Endothelial cell of umbilical vein (primary cell): Measurements from ENCODE around the gene FGF3.

Experiments
- EZH2 ChIP-seq: IDR thresholded peaks from 2 replicates; pipeline ENCODE4 v1.6.1; 2012; ENCODE audit warnings: borderline replicate concordance, low read depth, mild to moderate bottlenecking, moderate library complexity, low read length, inconsistent platforms; ENCODE audit not compliant: severe bottlenecking
- POLR2AphosphoS5 ChIP-seq: IDR thresholded peaks from 2 replicates; pipeline ENCODE4 v1.6.1; 2012; ENCODE audit warnings: low read depth, mild to moderate bottlenecking, control low read depth, low read length, moderate library complexity; ENCODE audit not compliant: insufficient read depth
- TF ChIP-seq, protein P1 (sequence below): IDR thresholded peaks from 2 replicates; pipeline ENCODE4 v1.6.1; 2011; ENCODE audit not compliant: insufficient read depth, insufficient read length
- TF ChIP-seq, protein P2 (sequence below), 2 donors: IDR thresholded peaks; 1 replicate in 1 of 2; 2 replicates in 1 of 2; pipeline ENCODE4 v1.5.1; 2011; ENCODE audit warnings: low read length in 2 of 2, mild to moderate bottlenecking in 2 of 2, moderate library complexity in 2 of 2, control low read depth in 1 of 2, inconsistent platforms in 1 of 2, low read depth in 1 of 2; ENCODE audit not compliant: insufficient read depth in 1 of 2; ENCODE audit errors: extremely low read depth in 1 of 2

DNA sequence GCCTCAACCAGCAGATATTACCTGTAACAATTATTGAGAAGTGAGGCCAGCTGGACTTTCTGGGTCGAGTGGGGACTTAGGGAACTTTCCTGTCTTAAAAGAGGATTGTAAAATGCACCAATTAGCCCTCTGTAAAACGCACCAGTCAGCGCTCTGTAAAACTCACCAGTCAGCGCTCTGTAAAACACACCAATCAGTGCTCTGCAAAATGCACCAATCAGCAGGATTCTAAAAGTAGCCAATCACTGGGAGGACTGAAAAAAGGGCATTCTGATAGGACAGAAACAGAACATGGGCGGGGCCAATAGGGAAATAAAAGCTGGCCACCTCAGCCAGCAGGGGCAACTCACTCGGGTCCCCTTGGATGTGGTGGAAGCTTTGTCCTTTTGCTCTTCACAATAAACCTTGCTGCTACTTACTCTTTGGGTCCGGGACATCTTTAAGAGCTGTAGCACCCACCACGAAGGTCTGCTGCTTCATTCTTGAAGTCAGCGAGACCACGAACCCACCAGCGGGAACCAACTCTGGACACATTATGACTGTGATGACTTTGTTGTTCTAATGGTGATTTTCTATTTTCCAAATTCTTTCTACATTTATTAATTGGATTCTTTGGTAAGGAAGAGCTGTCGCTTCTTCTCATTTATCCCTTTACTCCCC is 40.2 kb upstream of the FGF3 start:
- TF ChIP-seq EZH2 (no peak), POLR2AphosphoS5 (no peak)
- TF ChIP-seq, protein P1, sequence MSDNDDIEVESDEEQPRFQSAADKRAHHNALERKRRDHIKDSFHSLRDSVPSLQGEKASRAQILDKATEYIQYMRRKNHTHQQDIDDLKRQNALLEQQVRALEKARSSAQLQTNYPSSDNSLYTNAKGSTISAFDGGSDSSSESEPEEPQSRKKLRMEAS: no peak
- TF ChIP-seq, protein P2, sequence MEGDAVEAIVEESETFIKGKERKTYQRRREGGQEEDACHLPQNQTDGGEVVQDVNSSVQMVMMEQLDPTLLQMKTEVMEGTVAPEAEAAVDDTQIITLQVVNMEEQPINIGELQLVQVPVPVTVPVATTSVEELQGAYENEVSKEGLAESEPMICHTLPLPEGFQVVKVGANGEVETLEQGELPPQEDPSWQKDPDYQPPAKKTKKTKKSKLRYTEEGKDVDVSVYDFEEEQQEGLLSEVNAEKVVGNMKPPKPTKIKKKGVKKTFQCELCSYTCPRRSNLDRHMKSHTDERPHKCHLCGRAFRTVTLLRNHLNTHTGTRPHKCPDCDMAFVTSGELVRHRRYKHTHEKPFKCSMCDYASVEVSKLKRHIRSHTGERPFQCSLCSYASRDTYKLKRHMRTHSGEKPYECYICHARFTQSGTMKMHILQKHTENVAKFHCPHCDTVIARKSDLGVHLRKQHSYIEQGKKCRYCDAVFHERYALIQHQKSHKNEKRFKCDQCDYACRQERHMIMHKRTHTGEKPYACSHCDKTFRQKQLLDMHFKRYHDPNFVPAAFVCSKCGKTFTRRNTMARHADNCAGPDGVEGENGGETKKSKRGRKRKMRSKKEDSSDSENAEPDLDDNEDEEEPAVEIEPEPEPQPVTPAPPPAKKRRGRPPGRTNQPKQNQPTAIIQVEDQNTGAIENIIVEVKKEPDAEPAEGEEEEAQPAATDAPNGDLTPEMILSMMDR (IDR thresholded peaks at IDR 0.05; ENCODE audit: extremely low read depth in 1 of 2, insufficient read depth in 1 of 2, low read depth in 1 of 2, low read length in 2 of 2): no peak
